EH (cell line): ENCODE results near the gene HRH1.
"Not testable (repeated sequence)": the region's sequence is repeated elsewhere in the genome, so short reads cannot be mapped to it uniquely, and the experiment has no call there.

Experiments used
- DNase-seq: peaks from one replicate; pipeline ENCODE4 v3.0.0-alpha.2; 2015; ENCODE audit warnings: low read depth

HRH1 gene

DNA sequence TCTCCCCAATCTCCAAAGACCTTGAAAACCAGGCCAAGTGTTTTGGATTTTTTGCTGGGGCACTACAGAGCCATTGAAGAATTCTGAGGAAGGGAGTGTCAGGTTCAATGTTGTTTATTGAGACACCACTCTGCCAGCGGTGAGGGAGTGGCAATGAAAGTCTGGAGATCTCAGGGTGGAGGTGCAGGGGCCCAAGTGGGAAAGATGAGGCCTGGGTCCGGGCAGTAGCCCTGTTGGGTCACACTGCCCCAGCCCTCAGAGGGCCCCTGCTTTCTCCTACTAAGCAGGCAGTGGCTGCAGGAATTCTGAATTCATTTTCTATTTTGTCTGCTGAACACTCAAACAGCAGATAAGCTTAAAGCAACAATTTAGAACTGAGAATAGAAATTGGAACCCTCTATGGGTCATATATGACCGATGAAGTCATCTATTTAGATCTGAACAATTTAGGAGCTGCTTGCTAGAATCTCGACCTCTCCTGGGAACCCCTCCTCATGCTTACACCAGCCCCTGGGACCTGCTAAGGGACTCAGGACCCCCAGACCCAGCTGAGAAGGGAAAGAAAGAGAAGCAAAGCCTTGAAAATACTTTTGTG, 17.9 kb downstream of the HRH1 start:
- DNase-seq, result no peak

DNA sequence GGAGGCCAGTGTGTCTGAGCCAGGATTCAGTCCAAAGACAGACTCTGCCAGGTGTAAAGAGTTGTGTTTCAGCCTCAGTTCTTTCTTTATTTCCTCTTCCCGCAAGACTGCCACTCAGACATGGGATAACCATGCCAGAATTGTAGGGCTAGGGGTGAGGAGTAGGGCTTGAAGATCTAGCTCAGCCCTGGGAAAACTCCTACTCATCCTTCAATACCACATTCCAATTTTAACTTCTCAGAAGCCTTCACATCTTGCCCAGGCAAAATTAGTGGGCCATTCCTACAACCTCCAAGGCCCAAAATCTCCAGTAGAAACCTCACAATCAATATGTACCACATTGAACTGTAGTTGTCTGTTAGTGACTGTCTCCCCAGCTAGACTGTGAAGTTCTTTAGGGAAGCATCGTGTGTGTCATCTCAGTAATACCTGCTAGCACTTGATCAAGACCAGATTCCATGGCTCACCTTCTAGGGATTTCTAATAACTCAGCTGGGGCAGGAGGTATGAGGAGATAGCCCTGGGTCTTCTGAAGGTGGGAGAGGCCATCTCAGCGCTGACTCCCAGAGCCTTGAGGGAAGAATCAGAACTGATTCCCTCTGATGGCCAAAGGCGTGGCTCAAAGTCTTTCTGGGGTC, 19.7 kb downstream of the HRH1 start:
- no peak for DNase-seq

DNA sequence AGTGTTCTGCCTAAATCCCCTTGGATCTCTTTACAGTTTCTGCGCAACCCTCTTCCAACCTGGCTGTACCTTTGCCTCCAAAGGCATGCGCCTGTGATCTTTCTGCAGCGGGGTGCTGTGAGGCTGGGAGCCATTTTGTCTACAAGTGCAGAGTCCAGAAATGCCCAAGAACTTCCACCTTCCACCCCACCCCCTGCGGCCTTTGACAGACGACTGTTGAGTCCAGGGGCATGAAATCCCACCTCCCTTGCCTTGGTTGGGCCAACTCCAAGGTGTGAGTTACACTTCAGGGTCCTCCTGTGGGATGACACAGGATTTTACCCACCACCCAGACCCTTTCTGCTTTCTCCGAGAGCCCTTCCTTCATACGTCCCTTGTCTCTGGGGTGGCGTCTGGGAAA, 24.1 kb downstream of the HRH1 start:
- no peak for DNase-seq

DNA sequence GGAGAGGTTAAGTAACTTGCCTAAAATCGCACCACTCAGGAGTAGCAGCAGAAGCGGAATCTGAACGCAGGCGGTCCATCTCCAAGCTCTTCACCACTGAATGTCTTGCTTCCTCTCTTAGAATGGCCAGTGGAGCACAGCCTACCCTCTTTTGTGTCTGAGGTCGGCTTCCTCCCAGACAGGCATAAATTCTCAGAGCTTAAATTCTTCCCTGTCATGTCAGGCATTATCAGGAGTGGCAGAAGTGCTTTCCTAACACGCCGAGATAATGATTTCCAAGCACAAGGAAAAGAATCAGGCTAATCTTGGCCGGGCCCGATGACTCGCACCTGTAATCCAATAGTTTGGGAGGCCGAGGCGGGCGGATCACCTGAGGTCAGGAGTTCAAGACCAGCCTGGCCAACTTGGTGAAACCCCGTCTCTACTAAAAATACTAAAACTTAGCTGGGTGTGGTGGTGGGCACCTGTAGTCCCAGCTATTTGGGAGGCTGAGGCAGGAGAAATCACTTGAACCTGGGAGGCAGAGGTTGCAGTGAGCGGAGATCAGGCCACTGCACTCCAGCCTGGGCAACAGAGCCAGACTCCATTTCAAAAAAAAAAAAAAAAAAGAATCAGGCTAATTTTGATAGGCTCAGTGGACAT, 30.2 kb downstream of the HRH1 start:
- DNase-seq, result not testable (repeated sequence)

DNA sequence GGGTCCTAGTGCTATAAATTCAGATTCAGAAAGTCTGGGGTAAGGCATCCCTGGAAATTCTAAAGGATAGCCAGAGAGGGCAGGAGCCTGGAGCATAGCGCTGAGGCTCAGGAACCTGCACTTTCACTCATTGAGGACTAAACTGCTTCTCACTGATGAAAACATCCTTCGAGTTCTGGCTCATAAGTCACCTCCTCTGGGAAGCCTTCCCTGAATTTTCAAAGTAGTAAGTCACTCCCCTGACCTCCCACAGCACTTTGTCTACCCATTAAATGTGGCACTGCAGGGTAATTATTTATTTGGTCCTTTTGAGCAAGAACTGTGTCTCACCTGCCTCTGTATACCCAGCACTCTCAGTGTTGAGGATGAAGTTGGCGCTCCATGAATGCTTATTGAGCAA, 30.9 kb downstream of the HRH1 start:
- DNase-seq, result no peak

DNA sequence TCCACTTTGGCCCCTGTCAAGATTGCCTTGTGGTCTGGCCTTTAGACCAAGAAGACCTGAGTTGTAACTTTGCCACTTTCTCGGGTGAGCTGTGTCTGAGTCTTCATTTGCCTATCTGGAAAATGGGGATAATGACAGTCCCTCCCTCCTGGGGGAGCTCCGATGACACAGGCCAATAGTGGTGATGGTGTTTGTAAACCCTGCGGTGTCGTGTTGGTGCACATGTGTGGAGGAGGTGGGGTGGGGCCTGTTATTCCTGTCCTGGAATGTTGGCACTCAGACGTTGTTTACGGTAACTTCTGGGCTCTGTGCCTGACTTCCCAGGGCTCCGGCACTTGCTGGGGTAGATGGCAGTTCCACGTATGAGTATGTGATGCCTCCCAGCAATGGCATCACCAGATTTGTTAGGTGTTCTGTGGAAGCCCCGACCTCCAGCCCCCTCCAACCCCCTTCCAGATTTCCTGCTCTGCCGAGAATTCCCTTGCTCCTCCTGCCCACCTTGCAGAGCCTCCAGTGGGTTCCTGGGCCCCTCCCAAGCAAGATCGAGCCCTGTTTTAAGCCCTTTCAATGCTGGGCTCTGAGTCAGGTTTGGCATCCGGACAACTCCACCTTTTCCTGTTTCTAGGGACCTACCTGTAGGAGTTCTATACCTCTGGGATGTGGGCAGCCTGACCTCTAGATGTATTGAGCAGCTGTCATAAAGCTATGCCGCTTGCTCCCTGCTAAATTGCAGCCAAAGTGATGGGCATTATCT, 31.4 kb downstream of the HRH1 start:
- DNase-seq, result peak; percentile 98

DNA sequence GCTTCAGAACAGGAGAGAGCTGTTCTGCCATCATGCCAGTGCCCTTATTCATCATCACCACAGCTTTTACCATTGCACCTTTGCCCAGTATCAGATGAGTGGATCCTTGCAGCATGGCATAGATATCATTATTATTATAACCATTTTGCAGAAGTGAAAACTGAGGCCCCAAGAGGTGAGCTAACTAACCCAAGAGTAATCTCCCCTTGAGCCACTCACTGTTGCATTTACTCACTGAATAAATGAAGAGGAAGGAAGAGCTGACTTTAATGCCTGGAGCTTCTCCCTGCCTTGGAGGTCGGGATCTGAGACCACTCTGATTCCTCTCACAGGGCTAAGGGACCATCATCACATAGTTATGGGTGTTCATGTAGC, 32.0 kb downstream of the HRH1 start:
- no peak for DNase-seq

DNA sequence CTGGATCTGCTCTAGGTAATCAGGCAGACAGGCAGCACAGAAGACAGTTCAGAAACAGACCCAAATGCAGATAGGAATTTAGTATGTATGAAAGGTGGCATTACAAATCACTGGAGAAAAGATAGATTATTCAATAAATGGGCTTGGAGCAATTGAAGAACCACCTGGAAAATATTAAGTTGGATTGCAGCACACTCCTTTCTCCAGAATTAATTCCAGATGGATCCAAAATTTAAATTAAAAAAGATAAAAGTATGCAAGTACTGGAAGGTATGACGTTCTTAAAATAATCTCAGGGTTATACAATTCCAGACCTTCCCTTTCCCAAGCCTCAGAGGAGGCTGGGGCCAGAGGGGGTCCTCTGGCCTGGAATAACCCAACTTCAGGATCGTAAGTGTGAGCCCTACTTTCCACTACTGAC, 32.5 kb downstream of the HRH1 start:
- peak; percentile 70 for DNase-seq

DNA sequence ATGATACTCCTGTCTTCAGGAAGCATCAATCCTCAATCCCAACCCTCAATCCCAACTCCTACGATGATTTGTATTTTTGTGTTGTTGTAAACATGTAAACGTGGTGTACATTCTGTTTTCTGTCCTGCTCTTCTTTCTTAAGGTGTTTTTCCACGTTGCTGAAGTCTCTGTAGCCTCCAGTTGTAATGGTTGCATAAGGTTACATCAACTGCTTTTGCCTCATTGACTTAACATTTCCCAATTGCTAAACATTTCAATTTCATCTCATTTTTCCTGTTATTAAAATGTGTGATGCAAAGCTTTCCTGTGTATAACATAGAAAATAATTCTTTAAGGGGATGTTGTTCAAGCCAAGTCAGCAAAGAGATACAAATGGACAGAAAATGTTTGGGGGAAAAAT, 33.4 kb downstream of the HRH1 start:
- DNase-seq, result no peak

DNA sequence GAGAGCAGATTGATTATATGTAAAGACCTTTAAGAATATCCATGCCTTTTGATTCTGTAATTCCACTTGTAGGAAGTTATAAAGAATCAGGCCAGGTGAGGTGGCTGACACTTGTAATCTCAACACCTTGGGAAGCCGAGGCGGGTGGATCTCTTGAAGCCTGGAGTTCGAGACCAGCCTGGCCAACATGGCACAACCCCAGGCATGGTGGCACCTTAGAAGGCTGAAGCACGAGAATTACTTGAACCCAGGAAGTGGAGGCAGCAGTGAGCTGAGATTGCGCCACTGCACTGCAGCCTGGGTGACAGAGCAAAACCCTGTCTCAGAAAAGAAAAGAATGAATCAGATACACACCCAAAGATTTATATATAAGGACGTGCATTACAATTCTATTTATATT, 33.9 kb downstream of the HRH1 start:
- no peak for DNase-seq

DNA sequence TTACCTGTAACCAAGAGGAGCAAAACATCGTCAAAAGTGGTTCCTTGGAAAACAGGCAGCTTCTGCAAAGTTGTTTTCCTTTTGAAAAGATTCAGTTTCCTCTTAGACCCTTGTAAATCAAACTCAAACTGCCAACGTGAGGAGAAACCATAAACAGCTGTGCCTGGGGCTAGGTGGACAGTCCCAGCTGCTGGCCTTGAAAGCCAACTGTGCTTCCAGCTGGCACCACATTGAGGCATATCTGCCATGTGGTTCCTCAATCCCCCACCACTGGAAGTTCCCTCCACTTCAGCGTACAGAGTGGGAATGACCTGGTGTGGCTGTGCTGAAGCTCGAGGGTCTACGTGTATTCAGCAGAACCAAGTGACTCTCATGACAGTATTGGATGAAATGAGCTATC, 40.9 kb downstream of the HRH1 start:
- DNase-seq, result peak; percentile 55

DNA sequence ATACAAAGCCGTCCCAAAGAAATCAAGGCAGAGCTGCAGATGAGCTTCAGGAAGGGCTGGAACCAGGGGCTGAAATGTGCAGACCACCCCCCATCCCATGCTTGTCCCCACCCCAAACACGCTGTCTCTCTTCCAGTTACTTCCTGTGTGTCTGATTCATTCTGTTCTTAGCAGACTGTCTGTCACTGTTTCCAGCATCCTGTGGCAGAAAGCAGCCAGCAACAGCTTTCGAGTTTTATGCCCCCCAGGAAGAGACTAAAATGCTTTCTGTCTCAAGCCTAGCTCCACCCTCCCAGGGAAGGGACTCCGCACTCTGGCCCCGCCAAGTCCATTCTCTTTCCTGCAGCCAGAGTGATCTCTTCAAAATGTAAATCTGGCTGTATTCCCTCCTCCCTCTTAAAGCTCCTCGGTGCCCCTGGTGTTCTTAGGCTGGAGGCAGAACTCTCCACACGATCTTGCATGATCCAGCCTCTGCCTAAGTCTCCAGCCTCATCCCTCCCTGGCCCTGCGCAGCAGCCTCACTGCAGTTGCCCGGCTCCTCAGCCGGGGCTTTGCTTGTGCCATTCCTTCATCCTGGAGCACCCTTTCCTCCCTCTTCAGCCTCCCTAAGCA, 41.5 kb downstream of the HRH1 start:
- peak; percentile 93 for DNase-seq

DNA sequence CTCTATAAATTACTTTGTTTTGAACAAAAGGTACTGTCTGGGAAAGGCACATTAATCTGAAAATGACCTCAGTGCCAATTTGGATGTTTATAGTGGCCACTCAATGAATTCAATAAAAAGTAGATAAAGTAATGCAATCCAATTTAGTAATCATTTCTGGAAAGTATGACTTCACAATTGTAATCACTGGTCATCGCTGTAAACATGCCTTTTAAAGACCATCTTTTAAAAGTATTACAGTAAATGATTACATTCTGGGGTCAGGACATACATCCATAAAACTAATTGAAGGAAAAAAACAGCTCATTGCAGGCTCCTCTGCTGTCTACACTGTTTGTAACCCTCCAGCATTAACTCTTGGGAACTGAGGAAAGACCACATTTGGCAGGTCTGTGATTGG, 43.2 kb downstream of the HRH1 start:
- DNase-seq, result peak; percentile 71

DNA sequence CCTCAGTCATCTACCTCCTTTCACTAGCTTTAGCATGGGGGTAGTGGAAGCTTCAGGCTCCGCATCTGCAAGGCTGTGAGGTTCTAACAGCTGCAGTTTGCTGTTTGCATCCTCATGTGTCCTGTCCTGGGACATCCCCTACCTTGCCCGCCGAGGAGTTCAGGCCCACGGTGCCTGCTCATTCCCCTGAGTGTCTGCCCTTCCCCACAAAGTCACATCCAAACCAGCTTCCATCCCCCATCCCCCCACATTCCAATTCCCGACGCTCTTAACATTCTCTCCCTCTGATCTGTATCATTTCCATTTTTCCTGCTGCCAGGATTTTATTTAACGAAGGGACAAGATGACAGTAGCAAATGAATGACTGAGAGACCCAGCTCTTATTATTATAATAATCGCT, 43.8 kb downstream of the HRH1 start:
- DNase-seq, result peak; percentile 36

DNA sequence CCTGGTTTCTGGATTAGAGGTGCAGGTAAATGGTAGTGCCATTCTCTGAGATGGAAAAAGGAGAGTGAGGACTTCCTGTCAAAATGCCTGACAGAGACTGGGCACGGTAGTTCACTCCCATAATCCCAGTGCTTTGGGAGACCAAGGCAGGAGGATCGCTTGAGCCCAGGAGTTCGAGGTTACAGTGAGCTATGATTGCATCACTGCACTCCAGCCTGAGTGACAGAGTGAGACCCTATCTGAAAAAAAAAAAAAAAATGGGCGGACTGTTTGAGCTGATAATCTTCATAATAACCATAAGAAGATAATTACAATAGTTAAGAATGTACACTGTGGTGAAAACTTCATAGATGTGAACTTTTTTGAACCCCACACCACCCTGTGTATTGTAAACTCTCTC, 44.2 kb downstream of the HRH1 start:
- no peak for DNase-seq

DNA sequence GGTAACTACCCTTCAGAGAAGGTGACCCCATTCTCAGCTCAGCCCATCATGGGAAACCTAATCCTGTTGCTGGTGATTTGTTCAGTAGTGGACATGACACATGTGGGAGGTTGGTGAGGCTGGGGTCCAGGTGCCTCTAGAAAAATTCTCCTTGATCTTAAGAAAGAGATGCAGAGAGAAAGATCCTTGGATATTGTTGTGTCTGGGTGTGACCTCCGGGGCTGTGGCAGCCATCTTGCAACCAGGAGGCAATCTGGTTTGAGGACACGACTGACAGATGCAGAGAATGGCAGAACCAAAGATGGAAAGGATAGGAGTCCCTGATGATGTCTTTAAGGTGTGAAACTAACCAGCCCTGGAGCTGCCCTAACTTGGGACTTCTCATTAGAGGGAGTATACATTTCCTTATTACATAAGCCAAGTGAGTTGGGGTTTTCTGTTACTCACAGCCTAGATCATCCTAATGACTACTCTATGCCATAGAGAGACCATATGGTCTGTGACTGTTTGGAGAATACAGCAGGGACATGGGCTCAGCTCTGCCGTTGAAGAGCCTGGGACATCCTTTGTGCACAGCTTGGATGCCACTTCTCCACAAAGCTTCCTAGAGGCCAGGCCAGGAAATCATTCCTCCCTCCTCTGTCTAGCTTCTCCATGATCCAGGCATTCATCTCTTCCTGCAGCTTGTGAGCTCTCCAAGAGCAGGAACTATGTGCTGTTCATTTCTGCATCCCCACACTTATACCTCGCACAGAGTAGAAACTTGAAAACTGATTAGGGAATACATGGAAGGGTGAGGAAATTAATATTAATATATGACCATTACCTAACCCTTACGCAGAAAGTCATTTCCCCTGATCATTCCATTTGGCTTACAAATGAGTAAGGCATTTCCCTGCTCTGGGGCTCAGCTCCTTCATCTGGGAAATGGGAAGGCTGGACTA, 45.9 kb downstream of the HRH1 start:
- DNase-seq, result peak; percentile 64

DNA sequence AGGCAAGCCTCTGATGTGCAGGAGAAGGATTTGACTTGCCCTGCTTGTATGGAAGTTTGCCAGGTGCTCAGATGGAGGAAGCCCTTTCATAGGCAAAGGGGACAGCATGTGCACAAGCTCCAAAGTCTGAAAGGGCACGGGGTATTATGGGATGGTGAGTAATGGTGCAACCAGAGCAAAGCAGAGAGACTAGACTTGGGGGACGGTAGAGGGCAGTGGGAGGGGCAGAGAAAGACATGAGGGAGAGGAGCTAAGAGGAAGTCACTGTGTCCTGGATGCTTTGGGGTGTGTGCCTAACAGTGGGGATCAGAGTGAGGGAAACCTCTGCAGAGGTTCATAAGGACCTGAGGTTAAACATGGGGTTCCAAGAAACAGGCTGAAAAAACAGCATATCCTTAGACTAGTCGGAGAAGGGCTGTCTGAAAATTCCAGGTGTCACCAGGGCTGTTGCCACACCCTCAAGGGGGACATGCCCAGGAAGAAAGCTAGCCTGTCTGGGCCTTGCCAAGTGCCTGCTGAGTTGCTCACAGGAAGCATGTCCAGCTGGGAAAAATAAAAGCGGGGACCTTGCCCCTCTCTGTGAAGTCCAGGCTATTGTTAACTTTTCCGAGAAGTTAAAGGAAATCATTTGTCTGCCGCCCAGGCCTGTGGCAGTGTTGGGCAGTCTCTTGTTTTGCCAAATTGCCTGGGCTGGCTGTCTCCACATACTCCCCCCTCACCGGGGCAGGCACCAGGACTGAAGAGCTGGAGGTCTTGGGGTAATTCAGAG, 47.1 kb downstream of the HRH1 start:
- DNase-seq, result peak; percentile 73

DNA sequence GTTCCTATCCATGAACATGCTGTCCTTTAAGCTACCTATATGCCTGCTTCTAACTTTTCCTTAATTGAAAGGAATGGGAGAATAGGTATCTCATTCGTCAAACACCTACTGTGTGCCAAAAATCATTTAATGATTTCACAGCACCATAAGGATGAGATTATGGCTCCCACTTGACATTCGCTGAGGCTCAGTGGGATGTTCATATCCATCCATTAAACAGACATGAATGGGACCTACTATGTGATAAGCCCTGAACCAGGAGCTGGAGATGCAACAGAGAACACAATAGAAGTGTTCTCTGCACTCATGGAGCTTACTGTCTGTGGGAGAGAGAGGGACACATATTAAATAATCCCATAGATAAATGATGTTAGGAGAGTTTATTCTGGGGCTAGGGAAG, 49.7 kb downstream of the HRH1 start:
- no peak for DNase-seq

DNA sequence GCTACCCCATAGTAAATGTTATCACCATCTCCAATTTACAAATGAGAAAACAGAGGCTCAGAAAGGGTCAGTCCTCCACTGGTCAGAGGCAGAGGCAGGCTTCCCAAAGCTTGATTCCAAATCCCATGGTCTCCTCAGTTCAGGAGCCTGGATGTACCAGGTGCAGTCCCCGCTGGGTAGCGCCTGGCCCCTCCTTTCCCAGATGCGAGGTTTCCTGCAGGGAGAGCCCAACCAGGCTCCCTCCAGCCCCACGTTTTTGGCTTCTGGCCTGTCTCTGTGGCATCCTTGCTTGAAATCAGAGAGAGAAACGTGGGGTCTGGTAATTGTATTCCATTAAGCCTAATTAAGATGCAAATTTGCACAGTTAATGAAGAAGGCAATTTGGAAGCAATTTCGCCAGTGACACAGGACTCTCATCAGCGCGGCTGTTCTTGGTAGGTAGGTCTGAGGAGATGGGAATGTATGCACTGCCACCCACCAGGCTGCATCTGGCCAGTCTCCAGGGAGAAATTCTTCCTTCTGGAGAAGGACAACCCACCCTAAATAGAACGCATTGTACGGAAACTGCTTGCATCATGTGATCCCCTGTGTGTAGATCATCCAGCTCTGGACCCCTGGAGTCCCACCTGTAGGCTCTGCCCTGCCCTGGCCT, 50.5 kb downstream of the HRH1 start:
- no peak for DNase-seq

DNA sequence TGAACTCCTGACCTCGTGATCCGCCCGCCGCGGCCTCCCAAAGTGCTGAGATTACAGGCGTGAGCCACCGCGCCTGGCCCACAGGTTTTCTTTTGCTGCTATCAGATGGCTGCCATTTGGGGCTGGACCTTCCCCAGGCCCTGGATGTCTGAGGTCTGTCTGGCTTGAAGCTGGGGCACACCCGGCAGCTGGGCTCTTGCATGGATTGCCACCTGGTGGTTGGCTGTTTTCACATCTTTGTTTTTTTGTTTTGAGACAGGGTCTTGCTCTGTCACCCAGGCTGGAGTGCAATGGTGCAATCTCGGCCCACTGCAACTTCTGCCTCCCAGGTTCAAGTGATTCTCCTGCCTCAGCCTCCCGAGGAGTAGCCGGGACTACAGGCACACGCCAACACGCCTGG, 51.6 kb downstream of the HRH1 start:
- DNase-seq, result peak; percentile 46
